HG02884 (cell line): ENCODE results near the gene PDE1C.
A peak's percentile ranks its signal among the peaks of the same experiment; 100 is the strongest.

ENCODE experiments used
- ATAC-seq: cut with Tn5 transposase; IDR thresholded peaks from one replicate; pipeline ENCODE4 v1.9.1; 2021; ENCODE audit warnings: mild to moderate bottlenecking, moderate library complexity; ENCODE audit not compliant: unreplicated experiment

The PDE1C gene

DNA sequence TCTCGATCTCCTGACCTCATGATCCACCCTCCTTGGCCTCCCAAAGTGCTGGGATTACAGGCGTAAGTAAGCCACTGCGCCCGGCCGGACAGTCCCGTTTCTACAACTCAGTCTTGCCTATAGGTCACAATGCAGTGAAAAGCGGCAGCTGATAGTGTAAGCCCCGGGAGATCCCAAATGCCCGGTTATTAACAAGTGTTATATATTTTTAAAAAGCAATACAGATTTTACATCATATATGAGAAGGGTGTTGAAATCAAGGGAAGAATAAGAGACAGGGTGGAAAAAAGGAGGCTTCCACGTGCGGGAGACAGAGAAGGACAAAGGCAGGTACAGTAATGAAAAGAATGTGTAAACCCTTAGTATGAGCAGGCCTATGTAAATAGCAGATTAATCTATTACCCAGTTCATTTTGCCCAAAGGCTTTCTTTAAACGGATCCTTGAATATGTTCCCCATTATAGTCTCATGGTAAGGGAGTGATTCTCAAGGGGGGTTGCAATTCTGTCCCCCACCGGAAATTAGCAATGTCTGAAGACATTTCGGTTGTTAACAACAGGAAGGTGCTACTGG lies 170.8 kb downstream of the PDE1C start:
- no peak for ATAC-seq

- ATAC-seq = no peak
These were observed 173.3 kb downstream of the PDE1C start for GRCh38 chr7:31896925-31897324.

GRCh38 chr7:31894308-31894707 lies 175.9 kb downstream of the PDE1C start:
- no peak for ATAC-seq

- no peak for ATAC-seq
These were observed 176.8 kb downstream of the PDE1C start for GRCh38 chr7:31893365-31893764.

GRCh38 chr7:31892099-31892829 lies 177.9 kb downstream of the PDE1C start:
- peak; percentile 85 for ATAC-seq

GRCh38 chr7:31890766-31891165 lies 179.4 kb downstream of the PDE1C start:
- ATAC-seq = no peak

- no peak for ATAC-seq
These were observed 180.0 kb downstream of the PDE1C start for GRCh38 chr7:31890198-31890597.

DNA sequence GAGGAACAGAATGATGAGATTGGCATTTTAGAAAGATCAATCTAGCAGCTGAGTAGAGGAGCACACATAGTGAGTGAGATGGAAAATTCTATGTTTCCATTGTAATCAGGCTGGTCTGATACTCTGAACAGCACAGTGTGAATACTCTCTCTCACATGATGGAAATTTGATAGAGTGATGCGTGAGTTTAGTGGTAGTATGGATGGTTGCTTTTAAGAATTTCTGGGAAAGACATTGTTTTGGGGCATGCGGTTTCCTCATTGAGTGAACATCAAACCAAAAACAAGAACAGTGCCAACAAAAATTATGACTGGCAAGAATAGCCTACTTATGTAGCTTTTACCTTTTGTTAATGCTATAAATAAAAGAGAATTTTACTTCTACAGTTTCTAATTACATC lies 183.2 kb downstream of the PDE1C start:
- no peak for ATAC-seq

DNA sequence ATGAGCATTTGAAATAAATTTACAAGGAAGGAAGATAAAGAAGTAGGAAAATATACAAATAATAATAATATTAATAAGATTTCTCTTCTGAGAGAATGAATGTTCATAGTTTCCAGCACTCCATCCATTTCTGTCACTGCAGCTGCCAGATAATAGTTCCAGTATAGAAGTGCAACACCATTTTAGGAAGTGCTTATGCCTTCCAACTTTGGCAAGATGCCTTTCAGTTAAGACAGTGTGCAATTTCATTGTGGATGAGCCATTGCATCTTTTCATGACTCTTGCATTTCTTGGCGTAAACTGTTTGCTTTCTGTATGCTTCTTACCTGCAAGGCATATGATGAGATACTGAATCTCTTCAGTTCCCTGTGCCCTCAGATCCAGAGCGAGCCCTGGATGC lies 185.0 kb downstream of the PDE1C start:
- no peak for ATAC-seq

GRCh38 chr7:31883761-31884164 lies 186.4 kb downstream of the PDE1C start:
- peak; percentile 90 for ATAC-seq

DNA sequence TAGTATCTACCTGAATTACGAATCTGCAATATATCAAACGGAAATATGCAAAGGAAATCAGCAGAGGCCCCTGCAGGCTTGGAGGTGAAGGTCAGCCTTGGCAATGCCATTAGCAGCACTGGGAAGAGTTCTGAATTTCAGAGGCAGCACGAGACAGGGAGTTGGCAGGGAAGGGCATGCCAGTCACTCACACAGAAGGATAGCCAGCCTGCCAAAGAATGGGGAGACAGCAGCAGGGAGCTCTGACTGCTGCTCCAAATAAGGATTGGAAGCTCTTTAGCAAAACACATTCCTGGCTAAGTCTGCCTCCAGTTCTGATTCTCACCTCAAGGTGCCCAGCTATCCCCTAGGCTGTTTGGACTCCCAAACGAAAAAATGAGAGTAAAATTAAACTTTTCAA lies 188.0 kb downstream of the PDE1C start:
- ATAC-seq = no peak

GRCh38 chr7:31878875-31879274 lies 191.3 kb downstream of the PDE1C start:
- no peak for ATAC-seq

GRCh38 chr7:31875424-31875823 lies 194.8 kb downstream of the PDE1C start:
- ATAC-seq = no peak

DNA sequence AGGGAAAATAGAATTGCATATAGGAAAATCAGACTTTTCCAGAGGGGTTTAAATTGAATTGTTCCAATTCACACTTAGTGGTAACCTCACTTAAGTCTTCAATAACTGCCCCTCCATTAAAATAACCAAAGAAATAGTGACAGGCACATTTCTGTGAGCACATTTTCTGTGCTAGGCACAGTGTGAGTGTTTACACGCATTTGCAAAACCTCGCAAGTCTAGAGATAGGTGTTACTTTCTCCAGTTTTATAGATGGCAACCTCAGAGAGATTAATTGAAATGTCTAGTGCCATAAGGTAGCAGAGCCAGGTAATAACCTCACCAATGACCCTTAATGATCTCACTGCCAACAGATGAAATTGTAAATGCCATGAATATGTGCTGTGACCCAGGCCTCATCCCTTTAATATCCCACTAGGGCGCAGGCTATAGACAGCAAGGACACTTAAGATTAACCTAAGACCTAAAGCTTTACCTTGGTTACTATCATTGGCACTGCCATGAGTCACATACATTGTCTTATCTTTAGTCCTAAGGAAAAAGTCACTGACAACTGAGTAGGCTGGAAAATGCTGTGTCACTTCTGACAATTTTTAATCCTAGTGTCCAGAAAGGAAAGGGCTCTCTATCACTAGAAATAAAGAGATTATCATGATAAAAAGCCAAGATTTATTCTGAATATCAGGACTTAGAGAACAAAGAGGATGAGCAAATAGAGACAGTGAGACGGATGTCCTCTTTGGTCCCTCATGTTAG lies 195.4 kb downstream of the PDE1C start:
- no peak for ATAC-seq

DNA sequence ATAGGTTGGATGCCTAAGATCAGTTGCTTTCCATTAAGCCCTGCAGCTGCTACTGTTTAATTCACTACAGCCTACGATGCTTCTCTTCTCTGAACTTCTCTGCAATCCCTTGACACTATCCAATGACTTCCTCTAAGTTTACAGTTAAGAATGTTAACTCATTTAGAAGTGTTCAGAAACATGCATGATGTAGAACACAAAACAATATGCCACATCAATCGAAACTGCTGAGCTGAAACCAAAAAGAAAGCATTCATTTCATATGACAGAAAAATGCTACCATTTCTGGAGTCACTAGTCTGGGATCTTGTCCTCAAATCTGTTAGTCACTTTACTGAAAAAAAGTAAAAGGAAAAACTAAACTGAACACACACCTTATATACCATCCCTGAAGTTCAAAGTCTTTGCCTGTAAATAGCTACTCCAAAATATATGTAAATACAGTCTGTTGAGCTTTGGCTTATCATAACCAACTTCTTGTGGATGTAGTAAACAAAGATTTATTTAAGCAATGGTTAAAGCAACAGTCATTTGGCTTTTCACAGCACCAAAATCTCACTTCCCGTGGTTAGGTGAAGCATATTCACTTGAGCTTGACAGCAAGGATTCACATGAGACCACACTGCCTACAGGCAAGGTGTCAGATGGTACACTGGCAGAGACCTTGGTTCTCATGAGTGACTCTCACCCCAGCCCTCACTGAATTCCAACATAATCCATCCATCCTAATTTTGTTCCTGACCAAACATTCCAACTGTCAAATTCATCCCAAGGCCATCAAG lies 196.2 kb downstream of the PDE1C start:
- peak; percentile 86 for ATAC-seq

- ATAC-seq = no peak
These were observed 197.4 kb downstream of the PDE1C start for GRCh38 chr7:31872545-31873370.

GRCh38 chr7:31864646-31865045 lies 205.6 kb downstream of the PDE1C start:
- no peak for ATAC-seq

DNA sequence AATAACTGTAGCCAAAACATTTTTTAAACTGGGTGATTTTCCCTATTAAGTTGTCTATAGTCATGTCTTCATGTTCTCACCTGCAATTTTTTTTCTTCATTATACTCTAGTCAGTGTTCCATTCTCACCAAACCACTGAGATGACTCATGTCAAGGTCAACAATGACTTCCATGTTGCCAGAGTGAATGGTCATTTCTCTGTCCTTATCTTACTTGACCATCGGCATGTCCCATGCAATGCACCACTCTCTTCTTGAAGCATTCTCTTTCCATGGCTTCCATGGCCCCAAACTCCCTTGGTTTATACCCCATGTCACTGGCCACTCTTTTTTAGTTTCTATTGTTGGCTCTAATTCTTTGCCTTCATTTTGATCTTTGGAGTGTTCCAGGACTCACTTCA lies 209.3 kb downstream of the PDE1C start:
- no peak for ATAC-seq

- ATAC-seq = no peak
These were observed 212.2 kb downstream of the PDE1C start for GRCh38 chr7:31858055-31858454.

DNA sequence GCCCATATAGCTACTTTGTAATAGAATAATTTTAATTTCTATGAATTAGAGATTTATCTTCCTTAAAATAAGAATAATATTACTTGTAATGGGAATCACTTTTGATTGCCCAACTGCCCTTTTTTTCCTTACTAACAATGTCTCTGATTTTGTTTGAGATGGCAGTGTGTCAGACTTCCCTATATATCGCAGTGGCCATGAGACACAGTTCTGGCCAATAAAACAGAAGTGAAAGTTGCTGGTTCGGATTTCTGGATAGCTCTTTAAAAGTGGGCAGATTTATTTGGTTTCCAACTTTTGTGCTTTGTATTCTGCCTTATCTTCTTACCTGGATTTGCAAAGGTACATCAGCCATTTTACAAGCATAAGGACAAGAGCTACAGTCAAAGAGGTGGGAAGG lies 213.0 kb downstream of the PDE1C start:
- no peak for ATAC-seq
